Spleen (tissue), 7 donors: ENCODE measurements around the gene CD300LG.

Experiments
- CTCF ChIP-seq, 11 experiments: fragments of 200-600 bp in 7 of 11; fragments of 450-650 bp in 4 of 11; sonication (generic) in 4 of 11; IDR thresholded peaks in 8 of 11; conservative IDR thresholded peaks in 3 of 11; 1 replicate in 7 of 11; 2 replicates in 4 of 11; pipeline versions ENCODE4 v1.4.0 to v1.8.0; 2016 to 2021; ENCODE audit warnings: antibody characterized with exemption in 11 of 11, inconsistent platforms in 4 of 11, mild to moderate bottlenecking in 1 of 11
- POLR2A ChIP-seq, 3 donors: fragments of 450-650 bp; IDR thresholded peaks; one replicate each; pipeline ENCODE4 v1.5.1; 2017; ENCODE audit warnings: antibody characterized with exemption in 3 of 3, mild to moderate bottlenecking in 1 of 3
- POLR2AphosphoS5 ChIP-seq, 3 donors: sonication (generic); formaldehyde crosslinking; IDR thresholded peaks; one replicate each; pipeline ENCODE4 v1.5.1; 2017; ENCODE audit warnings: antibody characterized with exemption in 3 of 3
- donor health status: DM: no; HTN: no; CAD: no; lungs with moderate emphysema.
- donor health status: DM: no; HTN: no; CAD: no.
- donor health status: DM: no; HTN: no; CAD: no.

DNA sequence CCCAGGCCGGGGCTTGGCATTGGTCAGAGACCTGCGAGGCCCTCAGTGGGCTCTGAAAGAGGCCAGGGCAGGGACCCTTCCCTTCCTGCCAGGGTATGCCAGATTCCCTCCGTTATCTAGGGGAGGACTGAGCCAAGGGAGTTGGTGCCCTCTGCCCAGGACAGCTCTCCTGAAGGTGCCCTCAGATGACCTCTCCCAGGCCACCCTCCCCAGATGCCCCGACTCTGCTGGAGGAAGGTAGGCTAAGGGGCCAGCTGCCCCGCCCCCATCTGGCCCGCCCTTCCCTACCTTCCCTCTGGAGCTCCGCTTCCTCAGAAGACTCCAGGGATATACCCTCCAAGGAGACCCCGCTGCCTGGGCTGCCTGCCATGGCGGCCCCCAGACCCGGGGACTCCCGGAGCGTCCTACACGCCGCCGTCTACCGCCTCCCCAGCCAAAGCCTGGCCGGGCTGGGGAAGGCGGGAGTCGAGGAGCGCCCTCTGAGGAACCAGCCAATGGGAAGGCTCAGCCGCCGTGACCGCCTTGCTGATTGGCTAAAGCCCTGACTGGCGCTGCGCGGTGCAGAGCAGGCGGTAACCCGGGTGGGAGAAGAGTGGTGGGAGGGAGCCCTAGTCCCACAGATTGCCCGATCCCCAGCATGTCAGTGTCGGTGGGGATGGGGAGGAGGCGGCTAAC lies 53.3 kb downstream of the CD300LG start:
- TF ChIP-seq CTCF (IDR thresholded peaks at IDR 0.05 in 8 of 11, conservative IDR thresholded peaks at IDR 0.05 in 3 of 11) = no peak
- TF ChIP-seq POLR2A (IDR thresholded peaks at IDR 0.05) = no peak
- no peak for TF ChIP-seq POLR2AphosphoS5 (IDR thresholded peaks at IDR 0.05)
